SH-SY5Y (cell line): ENCODE measurements around the gene TNFRSF9.

ENCODE experiments used
- GATA2 ChIP-seq: IDR thresholded peaks from 2 replicates; pipeline ENCODE4 v1.6.1; 2011; ENCODE audit warnings: mild to moderate bottlenecking, low read depth, low read length
- GATA3 ChIP-seq: IDR thresholded peaks from 2 replicates; pipeline ENCODE4 v1.6.1; 2011; ENCODE audit warnings: low read depth, mild to moderate bottlenecking, low read length, moderate library complexity

DNA sequence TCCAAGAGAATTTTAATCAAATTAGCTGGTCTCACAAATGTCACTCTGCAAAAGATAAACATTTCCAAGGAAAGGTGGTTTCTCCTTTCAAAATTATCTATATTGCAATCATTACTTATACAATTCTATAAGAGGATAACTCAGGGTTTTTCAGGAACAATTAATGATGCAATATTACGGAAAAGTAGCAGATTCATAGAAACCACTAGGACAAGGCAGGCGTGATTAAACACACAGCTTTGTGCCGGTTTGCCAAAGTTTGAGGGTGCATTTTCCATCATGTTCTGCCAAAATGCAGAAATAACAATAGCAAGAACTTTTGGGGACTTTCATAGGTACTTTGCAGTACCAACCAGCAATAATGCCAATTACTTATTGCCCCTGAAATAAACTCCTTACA lies 605 bp downstream of the TNFRSF9 start:
- no peak for TF ChIP-seq GATA2
- TF ChIP-seq GATA3 = no peak
